Mucosa of descending colon (tissue), 3 donors: ENCODE data around the gene SPATS2. TPM values are rescaled to one million over a fixed set of nuclear protein-coding genes. Genes with fewer than 3 reads are reported as not detected.

Experiments
- ATAC-seq: fragments of 200-7000 bp; cut with Tn5 transposase; one replicate; pipeline ENCODE4 v1.9.1; 2020; ENCODE audit warnings: mild to moderate bottlenecking, moderate library complexity
- DNase-seq, 3 donors: peaks; one replicate each; pipeline ENCODE4 v3.0.0-alpha.2; 2020
- H3K36me3 ChIP-seq: fragments of 200-600 bp; one replicate; pipeline ENCODE4 v1.8.0; 2021; ENCODE audit warnings: low read depth, mild to moderate bottlenecking
- H3K4me1 ChIP-seq: fragments of 200-600 bp; one replicate; pipeline ENCODE4 v1.8.0; 2021; ENCODE audit warnings: low read depth, mild to moderate bottlenecking
- H3K4me3 ChIP-seq: fragments of 200-600 bp; one replicate; pipeline ENCODE4 v1.8.0; 2021; ENCODE audit warnings: mild to moderate bottlenecking
- H3K9me3 ChIP-seq: fragments of 200-600 bp; one replicate; pipeline ENCODE4 v1.8.0; 2021; ENCODE audit warnings: mild to moderate bottlenecking
- CTCF ChIP-seq: fragments of 200-600 bp; IDR thresholded peaks from one replicate; pipeline ENCODE4 v1.8.0; 2022; ENCODE audit warnings: antibody characterized with exemption, mild to moderate bottlenecking
- intact Hi-C, 2 donors: fragments of 100-400 bp; cut with DNase I in 1 of 2; cut with micrococcal nuclease in 1 of 2; formaldehyde crosslinking; loops; one replicate each; pipeline versions ENCODE4 v1.11.0 to v1.11.1; 2022; cut with DNase I, micrococcal nuclease
- total RNA-seq, 3 donors: library from RNA; stranded (reverse); fragmentation: NEBNext Ultra II Directional in 2 of 3; extraction: Animal tissue kit (Norgen Biotek cat#: 25700) in 2 of 3; gene quantifications; one replicate each; pipeline versions ENCODE4 v1.2.1 to v1.2.4, GENCODE V29; 2021 to 2023
- donor health status: DM: no; HTN: no; CAD: no; lungs with moderate emphysema.
- donor health status: DM: no; HTN: no; CAD: no.
- donor health status: DM: no; HTN: yes; CAD: no.

Gene SPATS2
- total RNA-seq, 3 donors from 2014 or later, result 15.0 to 19.8 (median 18.3) TPM

- no peak for TF ChIP-seq CTCF
- ATAC-seq (no peak), DNase-seq (no peak)
Measured at GRCh38 chr12:49562233-49562632, 195.0 kb downstream of the SPATS2 start.

GRCh38 chr12:49562831-49563230 lies 195.6 kb downstream of the SPATS2 start:
- Histone ChIP-seq H3K36me3 (peaks cover 10% of the 10 kb centered on the region), H3K9me3 (no peaks in the 10 kb centered on the region), H3K4me3 (no peak overlapping the region), H3K4me1 (peaks cover 8% of the 10 kb centered on the region)
- TF ChIP-seq CTCF, result no peak
- DNase-seq (no peak), ATAC-seq (no peak)
- intact Hi-C loops, result no loop called here

More at GRCh38 chr12:49562233-49562632, 195.0 kb downstream of the SPATS2 start:
- no peaks in the 10 kb centered on the region for H3K9me3 ChIP-seq
- H3K36me3 ChIP-seq, result peaks cover 10% of the 10 kb centered on the region
- peaks cover 8% of the 10 kb centered on the region for H3K4me1 ChIP-seq
- intact Hi-C loops, result no loop called here
- no peak overlapping the region for H3K4me3 ChIP-seq

GRCh38 chr12:49563951-49564685 lies 196.9 kb downstream of the SPATS2 start:
- TF ChIP-seq CTCF, result no peak
- H3K4me1 ChIP-seq, result peaks cover 13% of the 10 kb centered on the region
- intact Hi-C loops, result no loop called here
- no peaks in the 10 kb centered on the region for H3K9me3 ChIP-seq
- DNase-seq, result no peak
- no peak for ATAC-seq
- H3K4me3 ChIP-seq, result no peak overlapping the region
- H3K36me3 ChIP-seq, result peaks cover 10% of the 10 kb centered on the region

GRCh38 chr12:49564686-49565405 lies 197.6 kb downstream of the SPATS2 start:
- no peak overlapping the region for H3K4me3 ChIP-seq
- intact Hi-C loops, result no loop called here
- H3K9me3 ChIP-seq, result no peaks in the 10 kb centered on the region
- DNase-seq (no peak), ATAC-seq (no peak)
- TF ChIP-seq CTCF, result no peak
- peaks cover 10% of the 10 kb centered on the region for H3K36me3 ChIP-seq
- H3K4me1 ChIP-seq, result peaks cover 15% of the 10 kb centered on the region

- H3K4me3 ChIP-seq, result no peak overlapping the region
- H3K4me1 ChIP-seq, result peaks cover 15% of the 10 kb centered on the region
Measured at GRCh38 chr12:49565406-49566265, 198.4 kb downstream of the SPATS2 start.

More at GRCh38 chr12:49565406-49566265, 198.4 kb downstream of the SPATS2 start:
- H3K36me3 ChIP-seq, result peaks cover 10% of the 10 kb centered on the region
- TF ChIP-seq CTCF, result no peak
- ATAC-seq, result no peak
- H3K9me3 ChIP-seq, result no peaks in the 10 kb centered on the region
- intact Hi-C loops, result no loop called here
- no peak for DNase-seq
